ENCODE results near the gene PPAT.
"Not testable (repeated sequence)": the region's sequence is repeated elsewhere in the genome, so short reads cannot be mapped to it uniquely, and the experiment has no call there.

The PPAT gene

DNA sequence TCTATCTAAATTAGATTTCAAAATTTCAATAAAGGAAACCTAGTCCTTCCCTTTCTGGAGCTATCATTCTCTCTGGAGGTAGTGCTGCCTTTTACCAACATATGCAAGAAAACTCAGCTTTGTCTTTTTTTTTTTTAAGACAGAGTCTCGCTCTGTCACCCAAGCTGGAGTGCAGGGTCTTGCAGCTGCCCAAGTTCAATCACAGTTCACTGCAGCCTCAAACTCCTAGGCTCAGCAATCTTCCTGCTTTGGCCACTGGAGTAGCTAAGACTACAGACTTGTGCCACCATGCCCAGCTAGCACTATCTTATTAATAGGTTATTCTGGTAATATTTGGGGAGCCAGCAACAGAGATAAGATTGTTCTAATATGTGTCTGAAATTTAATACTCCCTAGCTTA lies 60.5 kb downstream of the PPAT start:
- ATAC-seq: no peak

DNA sequence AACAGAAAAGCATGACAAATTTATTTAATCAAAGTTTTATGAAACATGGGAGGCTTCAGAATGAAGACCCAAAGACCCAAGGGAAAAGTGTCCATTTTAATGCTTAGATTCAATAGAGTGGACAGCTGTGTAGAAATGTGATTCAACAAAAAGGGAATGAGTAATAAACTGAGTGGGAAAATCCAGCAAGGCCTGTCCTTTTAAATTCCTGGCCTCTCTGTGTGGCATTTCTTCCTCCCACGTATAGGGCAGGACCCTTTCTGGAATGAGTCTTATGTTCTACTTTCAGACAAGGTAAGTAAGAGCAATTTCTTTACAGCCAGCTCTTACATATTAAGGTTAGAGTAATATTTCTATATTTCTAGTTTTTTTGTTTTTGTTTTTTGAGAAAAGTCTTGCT lies 62.6 kb downstream of the PPAT start:
- no peak for ATAC-seq

GRCh38 chr4:56371426-56372220 lies 63.8 kb downstream of the PPAT start:
- no peak for ATAC-seq

- no peak for ATAC-seq
These were observed 65.0 kb downstream of the PPAT start for GRCh38 chr4:56370377-56370776.

GRCh38 chr4:56362981-56363380 lies 72.4 kb downstream of the PPAT start:
- ATAC-seq: not testable (repeated sequence)

- no peak for ATAC-seq
These were observed 75.3 kb downstream of the PPAT start for GRCh38 chr4:56360071-56360470.

DNA sequence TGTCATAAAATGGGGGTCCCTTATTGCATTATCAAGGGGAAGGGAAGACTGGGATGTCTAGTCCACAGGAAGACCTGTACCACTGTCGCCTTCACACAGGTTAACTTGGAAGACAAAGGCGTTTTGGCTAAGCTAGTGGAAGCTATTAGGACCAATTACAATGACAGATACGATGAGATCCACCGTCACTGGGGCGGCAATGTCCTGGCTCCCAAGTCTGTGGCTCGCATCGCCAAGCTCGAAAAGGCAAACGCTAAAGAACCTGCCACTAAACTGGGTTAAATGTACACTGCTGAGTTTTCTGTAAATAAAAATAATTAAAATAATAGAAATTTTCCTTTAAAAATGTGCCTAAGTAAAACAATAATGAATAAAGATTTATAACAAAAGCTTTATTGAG lies 78.8 kb downstream of the PPAT start:
- no peak for ATAC-seq

GRCh38 chr4:56348576-56348975 lies 86.8 kb downstream of the PPAT start:
- ATAC-seq: no peak

- no peak for ATAC-seq
These were observed 90.0 kb downstream of the PPAT start for GRCh38 chr4:56345458-56345857.
